ENCODE data around the gene GAREM1.

GAREM1 gene

GRCh38 chr18:32258148-32258547 is 212.5 kb downstream of the GAREM1 start:
- Histone ChIP-seq H3K27me3 (ENCODE audit: control insufficient read depth, insufficient read depth, low read length, poor library complexity, severe bottlenecking) (no peaks in the 10 kb centered on the region), H3K9me3 (ENCODE audit: control insufficient read depth, low read length) (no peaks in the 10 kb centered on the region), H3K4me3 (ENCODE audit: insufficient read depth, low read depth, low read length) (no peak overlapping the region), H3K27ac (ENCODE audit: insufficient read depth, low read depth, low read length, poor library complexity, severe bottlenecking) (no peak overlapping the region), H3K36me3 (ENCODE audit: control insufficient read depth, insufficient read depth, low read length) (no peaks in the 10 kb centered on the region), H3K4me1 (ENCODE audit: control insufficient read depth, insufficient read depth, low read length) (no peaks in the 10 kb centered on the region)
- WGBS, 2 experiments: 90 to 92% methylated on average over 2 of the region's 2 CpGs

GRCh38 chr18:32257084-32257785 is 213.4 kb downstream of the GAREM1 start:
- Histone ChIP-seq H3K9me3 (ENCODE audit: control insufficient read depth, low read length) (no peaks in the 10 kb centered on the region), H3K27me3 (ENCODE audit: control insufficient read depth, insufficient read depth, low read length, poor library complexity, severe bottlenecking) (no peaks in the 10 kb centered on the region), H3K36me3 (ENCODE audit: control insufficient read depth, insufficient read depth, low read length) (no peaks in the 10 kb centered on the region), H3K27ac (ENCODE audit: insufficient read depth, low read depth, low read length, poor library complexity, severe bottlenecking) (no peak overlapping the region), H3K4me1 (ENCODE audit: control insufficient read depth, insufficient read depth, low read length) (no peaks in the 10 kb centered on the region), H3K4me3 (ENCODE audit: insufficient read depth, low read depth, low read length) (no peak overlapping the region)
- WGBS, 2 experiments: 91 to 93% methylated on average over 4 to 5 of the region's 5 CpGs

DNA sequence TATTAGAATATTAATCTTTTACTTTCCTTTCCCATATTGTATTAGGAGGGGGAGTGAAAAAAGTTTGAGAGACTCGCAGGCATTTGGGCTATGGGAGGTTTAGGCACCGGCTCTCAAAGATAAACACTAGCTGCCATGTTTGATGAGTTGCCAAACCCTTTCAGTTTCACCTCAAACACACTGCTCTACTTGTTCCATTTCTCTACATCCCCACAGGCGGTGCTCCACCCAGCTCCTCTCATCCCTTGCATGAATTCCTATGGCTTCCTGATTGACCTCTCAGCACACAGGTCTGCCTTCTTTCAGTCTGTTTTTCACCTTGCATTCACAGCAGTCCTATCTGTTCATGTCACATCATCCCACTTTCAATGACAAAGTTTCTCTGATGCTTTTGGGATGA is 215.1 kb downstream of the GAREM1 start:
- Histone ChIP-seq H3K4me3 (ENCODE audit: insufficient read depth, low read depth, low read length) (no peak overlapping the region), H3K27ac (ENCODE audit: insufficient read depth, low read depth, low read length, poor library complexity, severe bottlenecking) (no peak overlapping the region), H3K27me3 (ENCODE audit: control insufficient read depth, insufficient read depth, low read length, poor library complexity, severe bottlenecking) (no peaks in the 10 kb centered on the region), H3K36me3 (ENCODE audit: control insufficient read depth, insufficient read depth, low read length) (no peaks in the 10 kb centered on the region), H3K4me1 (ENCODE audit: control insufficient read depth, insufficient read depth, low read length) (no peaks in the 10 kb centered on the region), H3K9me3 (ENCODE audit: control insufficient read depth, low read length) (no peaks in the 10 kb centered on the region)
- WGBS, 2 experiments: 86 to 92% methylated on average over 2 to 3 of the region's 3 CpGs

- no peaks in the 10 kb centered on the region for H3K9me3 ChIP-seq (ENCODE audit: control insufficient read depth, low read length)
- H3K4me1 ChIP-seq (ENCODE audit: control insufficient read depth, insufficient read depth, low read length): no peaks in the 10 kb centered on the region
- no peak overlapping the region for H3K4me3 ChIP-seq (ENCODE audit: insufficient read depth, low read depth, low read length)
- H3K27me3 ChIP-seq (ENCODE audit: control insufficient read depth, insufficient read depth, low read length, poor library complexity, severe bottlenecking): no peaks in the 10 kb centered on the region
- WGBS, 2 experiments: 90% methylated on average over 7 to 8 of the region's 8 CpGs
- H3K27ac ChIP-seq (ENCODE audit: insufficient read depth, low read depth, low read length, poor library complexity, severe bottlenecking): no peak overlapping the region
- H3K36me3 ChIP-seq (ENCODE audit: control insufficient read depth, insufficient read depth, low read length): no peaks in the 10 kb centered on the region
These were observed 218.4 kb downstream of the GAREM1 start for GRCh38 chr18:32252141-32252860.

- 85 to 96% methylated on average over 3 of the region's 3 CpGs for WGBS, 2 experiments
- Histone ChIP-seq H3K4me3 (ENCODE audit: insufficient read depth, low read depth, low read length) (no peak overlapping the region), H3K27me3 (ENCODE audit: control insufficient read depth, insufficient read depth, low read length, poor library complexity, severe bottlenecking) (no peaks in the 10 kb centered on the region), H3K27ac (ENCODE audit: insufficient read depth, low read depth, low read length, poor library complexity, severe bottlenecking) (no peak overlapping the region), H3K4me1 (ENCODE audit: control insufficient read depth, insufficient read depth, low read length) (no peaks in the 10 kb centered on the region), H3K36me3 (ENCODE audit: control insufficient read depth, insufficient read depth, low read length) (no peaks in the 10 kb centered on the region), H3K9me3 (ENCODE audit: control insufficient read depth, low read length) (no peaks in the 10 kb centered on the region)
These were observed 219.2 kb downstream of the GAREM1 start for GRCh38 chr18:32251466-32251865.

- Histone ChIP-seq H3K4me1 (ENCODE audit: control insufficient read depth, insufficient read depth, low read length) (no peaks in the 10 kb centered on the region), H3K9me3 (ENCODE audit: control insufficient read depth, low read length) (no peaks in the 10 kb centered on the region), H3K27me3 (ENCODE audit: control insufficient read depth, insufficient read depth, low read length, poor library complexity, severe bottlenecking) (no peaks in the 10 kb centered on the region), H3K4me3 (ENCODE audit: insufficient read depth, low read depth, low read length) (no peak overlapping the region), H3K27ac (ENCODE audit: insufficient read depth, low read depth, low read length, poor library complexity, severe bottlenecking) (no peak overlapping the region), H3K36me3 (ENCODE audit: control insufficient read depth, insufficient read depth, low read length) (no peaks in the 10 kb centered on the region)
- WGBS, 2 experiments: 95 to 97% methylated on average over 7 to 8 of the region's 8 CpGs
These were observed 221.3 kb downstream of the GAREM1 start for GRCh38 chr18:32249147-32249929.

DNA sequence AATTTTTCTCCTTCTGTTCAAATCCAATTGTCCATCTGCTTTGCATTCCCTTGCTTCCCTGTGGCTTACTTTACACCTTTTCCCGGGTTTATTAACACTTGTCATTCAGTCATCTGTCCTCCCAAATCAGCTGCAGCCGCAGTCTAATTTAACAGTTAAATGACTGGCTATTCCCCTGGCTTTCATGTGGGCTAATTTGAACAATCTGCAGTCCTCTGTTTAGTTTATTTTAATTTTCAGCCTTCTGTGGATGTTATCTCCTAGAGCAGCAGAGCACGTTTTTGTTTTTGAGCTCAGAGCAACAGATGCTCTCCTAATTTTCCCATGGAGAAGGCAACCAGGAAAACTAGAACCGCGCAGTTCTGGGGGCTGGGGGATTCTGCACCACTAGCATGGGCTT is 225.8 kb downstream of the GAREM1 start:
- no peaks in the 10 kb centered on the region for H3K36me3 ChIP-seq (ENCODE audit: control insufficient read depth, insufficient read depth, low read length)
- 90 to 97% methylated on average over 5 of the region's 5 CpGs for WGBS, 2 experiments
- H3K27ac ChIP-seq (ENCODE audit: insufficient read depth, low read depth, low read length, poor library complexity, severe bottlenecking): no peak overlapping the region

DNA sequence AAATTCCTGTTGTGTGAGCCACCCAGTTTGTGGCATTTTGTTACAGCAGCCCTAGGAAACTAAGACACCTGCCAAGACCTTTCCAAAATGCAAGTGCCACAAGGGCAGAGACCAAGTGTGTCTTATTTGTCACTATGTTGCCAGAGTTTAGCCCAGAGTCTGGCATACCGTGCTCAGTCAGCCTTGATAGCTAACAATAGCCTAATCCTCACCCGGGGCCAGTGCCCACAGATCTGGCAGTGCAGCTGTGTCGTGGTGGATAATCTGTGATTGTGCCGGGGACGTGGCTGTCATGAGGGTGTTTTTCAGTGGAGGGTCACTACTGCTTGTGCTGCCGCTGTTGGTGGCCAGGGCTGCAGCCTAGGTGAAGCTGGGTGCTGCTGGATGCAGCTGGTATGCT is 227.3 kb downstream of the GAREM1 start:
- H3K9me3 ChIP-seq (ENCODE audit: control insufficient read depth, low read length): no peaks in the 10 kb centered on the region
- 84% methylated on average over 6 of the region's 6 CpGs for WGBS, 2 experiments
- no peak overlapping the region for H3K27ac ChIP-seq (ENCODE audit: insufficient read depth, low read depth, low read length, poor library complexity, severe bottlenecking)
- no peaks in the 10 kb centered on the region for H3K27me3 ChIP-seq (ENCODE audit: control insufficient read depth, insufficient read depth, low read length, poor library complexity, severe bottlenecking)
- H3K4me1 ChIP-seq (ENCODE audit: control insufficient read depth, insufficient read depth, low read length): no peaks in the 10 kb centered on the region
- H3K36me3 ChIP-seq (ENCODE audit: control insufficient read depth, insufficient read depth, low read length): no peaks in the 10 kb centered on the region
- no peak overlapping the region for H3K4me3 ChIP-seq (ENCODE audit: insufficient read depth, low read depth, low read length)

More for the DNA sequence above, 225.8 kb downstream of the GAREM1 start:
- Histone ChIP-seq H3K27me3 (ENCODE audit: control insufficient read depth, insufficient read depth, low read length, poor library complexity, severe bottlenecking) (no peaks in the 10 kb centered on the region), H3K9me3 (ENCODE audit: control insufficient read depth, low read length) (no peaks in the 10 kb centered on the region), H3K4me3 (ENCODE audit: insufficient read depth, low read depth, low read length) (no peak overlapping the region), H3K4me1 (ENCODE audit: control insufficient read depth, insufficient read depth, low read length) (no peaks in the 10 kb centered on the region)

DNA sequence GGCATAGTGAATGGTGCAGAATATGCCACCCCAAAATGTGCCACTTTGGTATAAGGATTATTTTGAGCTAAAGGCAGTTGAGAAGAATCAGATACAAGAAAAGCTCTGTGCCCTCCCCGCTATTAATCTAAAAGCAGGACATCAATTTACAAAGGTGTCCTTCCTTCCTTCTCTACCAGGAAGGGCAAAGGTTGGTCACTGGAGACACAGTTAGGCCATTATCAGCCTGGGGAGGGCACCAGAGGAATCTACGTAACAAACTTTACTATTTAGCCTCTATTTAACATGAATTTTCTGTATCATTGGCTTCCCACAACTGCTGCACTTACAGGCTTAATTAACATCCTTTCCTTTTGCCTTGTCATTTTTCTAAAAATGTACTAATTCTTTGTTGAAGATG is 228.3 kb downstream of the GAREM1 start:
- Histone ChIP-seq H3K27ac (ENCODE audit: insufficient read depth, low read depth, low read length, poor library complexity, severe bottlenecking) (no peak overlapping the region), H3K4me1 (ENCODE audit: control insufficient read depth, insufficient read depth, low read length) (no peaks in the 10 kb centered on the region), H3K4me3 (ENCODE audit: insufficient read depth, low read depth, low read length) (no peak overlapping the region), H3K27me3 (ENCODE audit: control insufficient read depth, insufficient read depth, low read length, poor library complexity, severe bottlenecking) (no peaks in the 10 kb centered on the region), H3K36me3 (ENCODE audit: control insufficient read depth, insufficient read depth, low read length) (no peaks in the 10 kb centered on the region), H3K9me3 (ENCODE audit: control insufficient read depth, low read length) (no peaks in the 10 kb centered on the region)
- WGBS, 2 experiments: 93 to 99% methylated on average over 2 of the region's 2 CpGs

GRCh38 chr18:32238635-32239268 is 231.9 kb downstream of the GAREM1 start:
- Histone ChIP-seq H3K4me1 (ENCODE audit: control insufficient read depth, insufficient read depth, low read length) (no peaks in the 10 kb centered on the region), H3K27me3 (ENCODE audit: control insufficient read depth, insufficient read depth, low read length, poor library complexity, severe bottlenecking) (no peaks in the 10 kb centered on the region), H3K4me3 (ENCODE audit: insufficient read depth, low read depth, low read length) (no peak overlapping the region), H3K27ac (ENCODE audit: insufficient read depth, low read depth, low read length, poor library complexity, severe bottlenecking) (no peak overlapping the region), H3K9me3 (ENCODE audit: control insufficient read depth, low read length) (no peaks in the 10 kb centered on the region), H3K36me3 (ENCODE audit: control insufficient read depth, insufficient read depth, low read length) (no peaks in the 10 kb centered on the region)
- 80 to 88% methylated on average over 4 to 5 of the region's 5 CpGs for WGBS, 2 experiments

Data from ectodermal cell (in vitro differentiated cells).